Activated CD8-positive, alpha-beta memory T cell treated with anti-CD3 and anti-CD28 coated beads, Interleukin-2, amount 50 U/mL, for 48 hours (primary cell): Measurements from ENCODE around the gene ULK4.

Source experiments
- DNase-seq: peaks from one replicate; pipeline ENCODE4 v3.0.0-alpha.2; 2020

Gene ULK4

DNA sequence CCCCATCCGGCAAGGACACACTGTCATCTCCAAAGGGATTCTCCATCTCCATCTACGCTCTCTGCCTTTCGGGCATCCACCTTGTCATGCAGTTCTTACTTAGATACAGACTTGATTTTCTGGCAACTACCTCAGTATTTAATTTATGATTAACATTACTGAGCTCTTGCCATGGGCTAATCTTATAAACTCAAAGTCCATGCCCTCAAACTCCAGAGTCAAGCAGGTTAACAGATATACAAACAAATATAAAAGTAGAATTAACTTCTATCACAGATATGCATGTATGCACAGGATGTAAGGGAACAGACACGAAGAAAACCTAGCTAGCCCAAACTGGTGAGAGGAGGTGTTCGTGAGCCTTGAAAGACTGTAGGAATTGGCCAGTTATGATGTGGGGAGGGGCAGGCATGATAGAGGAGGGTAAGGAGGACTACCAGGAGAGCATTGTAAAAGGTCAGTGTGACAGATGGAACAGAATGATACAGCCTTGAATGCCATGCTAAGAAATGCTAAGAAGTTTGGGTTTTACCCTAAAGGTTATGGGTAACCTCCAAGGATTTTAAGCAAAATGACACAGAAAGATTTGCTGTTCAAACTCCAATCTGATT is 334.3 kb downstream of the ULK4 start:
- DNase-seq = no peak

DNA sequence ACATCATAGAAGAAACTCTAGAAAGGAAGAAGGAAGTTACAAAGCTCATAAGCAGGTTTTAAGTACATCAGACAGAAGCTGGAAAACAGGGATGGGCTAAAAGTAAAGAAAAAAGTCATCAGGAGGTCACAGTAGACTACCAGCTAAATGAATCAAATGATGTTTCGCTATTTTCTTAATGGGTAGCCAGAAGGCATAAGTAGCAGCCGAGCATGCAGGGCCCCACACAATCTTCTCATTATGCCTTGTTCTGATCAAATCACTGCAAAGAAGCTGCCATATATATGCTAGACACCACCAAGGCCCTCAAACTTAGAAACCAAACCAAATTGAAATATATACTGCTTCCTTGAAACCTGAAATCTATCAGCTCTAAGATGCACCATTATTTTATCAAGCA is 349.1 kb downstream of the ULK4 start:
- DNase-seq = no peak

DNA sequence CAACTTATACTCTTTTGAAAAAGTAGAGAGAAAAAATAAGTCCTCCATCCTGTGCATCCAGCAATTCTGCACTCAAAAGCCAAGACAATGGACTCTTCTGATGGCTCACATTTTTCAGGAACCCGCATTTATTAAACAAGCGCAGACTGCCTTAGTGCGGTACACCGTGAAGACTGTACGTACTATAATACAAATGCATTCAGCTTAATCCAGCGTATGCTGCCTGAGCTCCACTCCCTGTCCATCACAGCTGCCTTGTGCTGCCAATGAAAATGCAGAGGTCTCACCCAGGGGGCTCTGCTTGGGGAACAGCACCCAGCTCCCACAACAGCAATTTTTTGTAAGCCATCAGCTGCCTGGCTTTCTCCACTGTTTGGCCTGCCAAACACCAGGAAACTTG is 350.9 kb downstream of the ULK4 start:
- DNase-seq = no peak

DNA sequence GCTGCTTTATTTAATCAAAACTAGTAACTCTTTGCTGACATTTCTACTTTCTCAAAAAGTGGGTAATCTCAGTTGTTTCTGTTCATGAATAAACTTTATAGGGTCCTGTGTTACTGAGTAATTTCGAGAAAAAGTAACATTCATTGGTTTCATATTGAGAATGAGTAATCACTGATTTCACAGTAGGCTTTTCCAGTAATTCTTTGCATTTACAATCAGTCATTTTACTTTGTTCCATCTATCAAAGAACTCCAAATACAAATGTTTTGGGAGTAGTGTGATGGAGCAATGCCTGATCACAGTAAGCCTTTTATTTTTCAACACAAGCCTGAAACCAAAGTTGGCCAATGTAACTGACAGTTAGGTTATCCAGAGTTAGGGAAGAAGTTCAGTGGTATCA is 353.6 kb downstream of the ULK4 start:
- no peak for DNase-seq

DNA sequence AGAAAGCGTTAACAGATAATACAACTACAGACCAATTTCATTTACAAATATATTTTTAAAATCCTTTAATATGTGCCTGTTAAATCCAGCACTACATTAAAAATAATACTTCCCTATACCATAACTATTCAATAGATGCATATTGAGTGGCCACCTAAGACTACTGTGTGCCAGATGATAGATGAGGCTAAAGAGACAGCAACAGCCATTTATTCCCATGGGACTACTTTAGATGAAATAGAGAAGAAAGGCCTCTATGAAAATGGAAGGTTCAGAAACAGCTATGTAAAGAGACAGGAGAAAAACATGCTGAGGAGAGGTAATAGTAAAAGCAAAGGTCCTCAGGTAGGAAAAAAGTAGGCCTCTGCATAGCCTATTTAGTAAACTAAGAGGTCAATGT is 358.1 kb downstream of the ULK4 start:
- DNase-seq = no peak

DNA sequence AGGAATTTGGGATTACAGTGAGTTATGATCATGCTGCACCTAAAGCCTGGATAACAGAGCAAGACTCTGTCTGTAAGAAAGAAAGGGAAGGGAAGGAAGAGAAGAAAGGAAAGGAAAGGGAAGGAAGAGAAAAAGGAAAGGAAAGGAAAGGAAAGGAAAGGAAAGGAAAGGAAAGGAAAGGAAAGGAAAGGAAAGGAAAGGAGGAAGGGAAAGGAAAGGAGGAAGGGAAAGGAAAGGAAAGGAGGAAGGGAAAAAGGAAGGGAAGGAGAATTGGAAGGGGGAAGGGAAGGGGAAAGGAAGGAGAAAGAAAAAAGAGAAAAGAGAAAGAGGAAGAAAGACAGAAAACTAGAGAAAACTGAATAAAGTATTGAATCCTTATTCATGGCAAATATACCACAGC is 359.8 kb downstream of the ULK4 start:
- DNase-seq = no peak

DNA sequence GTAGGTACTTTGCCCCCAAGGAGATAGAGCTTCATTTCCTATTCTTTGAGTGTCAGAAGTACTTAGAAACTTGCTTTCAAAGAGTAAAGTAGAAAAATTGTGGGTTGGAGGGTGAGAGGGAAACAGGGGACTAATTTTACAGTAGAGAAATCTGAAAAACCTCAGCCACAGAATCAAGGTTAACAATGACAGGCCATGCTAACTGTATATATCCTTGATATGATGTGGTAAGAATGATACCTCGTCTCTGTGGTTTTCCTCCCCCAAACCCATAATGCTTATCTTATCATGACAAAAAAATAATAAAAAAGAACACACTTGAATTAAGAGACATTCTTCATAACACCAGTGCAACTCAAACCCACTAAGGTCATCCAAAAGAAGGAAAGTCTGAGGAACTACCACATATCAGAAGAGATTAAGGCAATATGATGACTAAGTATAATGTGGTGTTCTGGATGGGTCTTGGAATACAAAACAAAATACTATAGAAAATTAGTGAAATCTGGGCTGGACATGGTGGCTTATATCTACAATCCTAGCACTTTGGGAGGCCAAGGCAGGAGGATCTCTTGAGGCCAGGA is 360.4 kb downstream of the ULK4 start:
- no peak for DNase-seq

DNA sequence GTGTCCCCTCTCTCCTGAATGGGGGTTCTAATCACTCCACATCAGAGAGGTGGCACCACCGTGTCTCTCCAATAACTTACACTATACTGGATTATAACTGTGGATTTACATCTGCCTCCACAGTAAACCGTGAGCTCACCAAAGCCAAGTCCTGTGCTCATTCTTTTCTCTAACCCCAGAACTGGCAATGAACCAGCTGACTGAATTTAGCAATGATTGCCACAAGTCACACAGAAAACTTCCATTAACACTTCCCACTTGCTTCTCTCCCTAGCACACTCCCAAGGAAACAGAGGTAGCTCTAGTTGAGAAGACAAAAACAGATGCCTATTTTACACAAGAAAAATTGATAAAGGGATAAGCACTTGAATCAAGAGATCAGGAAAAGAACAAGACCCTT is 361.3 kb downstream of the ULK4 start:
- no peak for DNase-seq

DNA sequence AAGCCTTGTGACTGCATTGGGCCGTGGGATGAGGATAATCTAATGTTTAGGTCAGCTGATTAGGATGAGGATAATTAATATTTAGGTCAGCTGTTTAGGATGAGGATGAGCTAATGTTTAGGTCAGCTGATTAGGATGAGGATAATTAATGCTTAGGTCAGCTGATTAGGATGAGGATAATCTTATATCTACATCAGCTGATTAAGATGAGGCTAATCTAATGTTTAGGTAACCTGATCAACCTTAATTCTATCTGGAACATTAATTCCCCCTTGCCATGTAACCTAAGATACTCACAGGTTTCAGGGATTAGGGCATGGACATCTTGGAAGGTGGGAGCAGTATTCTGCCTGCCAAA is 362.8 kb downstream of the ULK4 start:
- DNase-seq = no peak

DNA sequence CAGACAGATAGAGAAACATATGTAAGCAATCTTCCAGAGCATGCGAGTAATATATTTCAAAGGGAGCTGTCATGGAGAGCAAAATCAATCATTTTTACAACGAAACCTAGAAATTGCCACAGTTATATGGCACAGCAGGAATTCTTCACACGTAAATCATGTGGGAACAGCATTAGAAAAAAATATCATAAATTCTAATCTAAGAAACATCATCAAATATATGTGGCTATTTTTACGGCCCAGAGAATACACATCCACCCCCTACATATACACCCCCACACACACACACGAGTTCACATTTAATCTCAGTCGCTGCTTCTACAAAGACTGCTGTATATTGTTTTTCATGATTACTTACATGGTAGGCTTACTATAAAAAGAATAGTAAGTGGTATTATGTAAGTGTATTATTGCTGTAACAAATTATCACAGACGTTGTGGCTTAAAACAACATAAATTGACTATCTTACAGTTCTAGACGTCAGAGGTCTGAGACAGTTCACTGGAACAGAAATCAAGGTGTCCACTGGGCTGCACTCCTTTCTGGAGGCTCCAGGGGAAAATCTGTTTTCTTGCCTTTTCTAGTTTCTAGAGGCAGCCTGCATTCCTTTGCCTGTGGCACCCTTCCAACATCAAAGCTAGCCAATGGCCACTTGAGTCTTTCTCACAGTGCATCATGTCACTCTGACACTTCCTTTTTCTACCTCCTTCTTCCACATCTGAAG is 363.3 kb downstream of the ULK4 start:
- no peak for DNase-seq

DNA sequence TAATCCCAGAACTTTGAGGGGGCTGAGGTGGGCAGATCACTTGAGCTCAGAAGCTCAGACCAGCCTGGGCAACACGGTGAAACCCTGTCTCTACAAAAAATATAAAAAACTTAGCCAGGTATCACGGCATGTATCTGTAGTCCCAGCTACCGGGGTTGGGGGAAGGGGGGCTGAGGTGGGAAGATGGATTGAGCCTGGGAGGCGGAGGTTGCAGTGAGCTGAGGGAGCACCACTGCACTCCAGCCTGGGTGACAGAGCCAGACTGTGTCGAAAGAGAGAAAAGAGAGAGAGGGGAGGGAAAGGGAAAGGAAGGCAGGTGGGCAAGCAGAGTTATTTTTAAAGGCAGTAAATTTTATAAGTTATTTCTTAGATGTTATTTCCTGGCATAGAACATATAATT is 368.1 kb downstream of the ULK4 start:
- no peak for DNase-seq

DNA sequence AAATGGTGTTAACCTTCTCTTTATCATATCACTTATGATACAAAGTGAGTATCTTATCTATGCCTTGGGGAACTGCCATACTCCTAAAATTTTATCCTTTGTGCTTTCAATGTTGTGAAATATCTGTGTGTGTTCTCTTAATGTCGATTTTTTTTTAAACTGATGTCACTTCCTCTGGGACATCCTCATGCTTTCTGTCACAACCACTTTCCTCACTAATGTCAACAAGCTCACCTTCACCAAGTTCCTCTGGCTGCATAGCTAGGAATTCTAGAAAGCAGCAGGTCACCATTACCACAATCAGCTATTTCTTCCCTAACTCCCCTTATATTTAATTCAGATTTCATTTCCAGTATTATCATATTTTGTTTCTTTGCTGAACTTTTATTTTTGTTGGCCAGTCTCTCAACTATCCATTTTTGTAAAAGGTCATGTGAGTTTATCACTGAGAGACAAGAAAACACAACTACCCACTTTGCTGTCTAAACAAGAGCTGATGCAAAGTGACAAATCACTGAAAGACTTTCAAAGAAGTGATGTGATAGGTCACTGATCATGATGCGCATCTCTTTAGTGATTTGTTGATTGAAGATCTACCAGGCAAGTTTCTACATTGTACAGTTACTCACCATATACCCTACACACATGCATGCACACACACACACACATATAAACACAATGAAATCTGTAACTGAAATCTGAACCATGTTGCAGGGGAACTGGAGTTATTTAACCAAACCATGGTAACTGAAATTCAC is 369.0 kb downstream of the ULK4 start:
- no peak for DNase-seq

DNA sequence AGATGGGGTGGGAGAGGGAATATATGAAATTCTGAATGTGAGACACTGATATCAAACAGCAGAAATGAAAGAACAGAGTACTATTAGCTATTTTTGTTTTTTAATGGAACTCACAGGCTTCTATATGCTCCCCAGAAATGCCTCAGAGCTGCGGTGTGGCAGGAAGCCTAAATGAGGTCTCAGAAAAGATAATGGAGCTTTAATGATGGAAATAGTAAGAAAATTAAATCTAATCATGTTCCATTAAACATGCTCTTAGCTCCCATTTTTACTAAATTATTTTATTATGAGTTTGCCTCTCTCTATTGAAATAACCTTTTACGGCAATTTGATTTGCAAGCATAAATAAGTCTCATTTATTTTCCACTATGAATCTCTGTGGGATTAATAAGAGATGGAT is 378.9 kb downstream of the ULK4 start:
- DNase-seq = no peak

DNA sequence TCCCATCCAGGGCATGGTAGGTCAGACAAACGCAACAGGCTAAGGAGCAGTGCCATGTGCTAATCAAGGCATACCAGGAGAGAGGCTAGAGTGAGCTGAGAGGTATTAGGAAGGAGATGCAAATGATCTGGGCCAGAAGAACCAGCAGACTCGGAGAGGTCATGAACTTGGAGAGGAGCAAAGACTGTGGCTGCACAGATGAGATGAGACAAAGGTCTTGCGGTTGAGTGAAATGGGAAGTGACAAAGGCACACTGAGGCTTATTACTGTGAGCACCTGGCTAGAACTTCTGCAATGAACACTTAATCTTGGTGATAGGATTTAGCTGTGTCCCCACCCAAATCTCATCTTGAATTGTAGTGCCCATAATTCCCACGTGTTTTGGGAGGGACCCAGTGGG is 380.2 kb downstream of the ULK4 start:
- no peak for DNase-seq

DNA sequence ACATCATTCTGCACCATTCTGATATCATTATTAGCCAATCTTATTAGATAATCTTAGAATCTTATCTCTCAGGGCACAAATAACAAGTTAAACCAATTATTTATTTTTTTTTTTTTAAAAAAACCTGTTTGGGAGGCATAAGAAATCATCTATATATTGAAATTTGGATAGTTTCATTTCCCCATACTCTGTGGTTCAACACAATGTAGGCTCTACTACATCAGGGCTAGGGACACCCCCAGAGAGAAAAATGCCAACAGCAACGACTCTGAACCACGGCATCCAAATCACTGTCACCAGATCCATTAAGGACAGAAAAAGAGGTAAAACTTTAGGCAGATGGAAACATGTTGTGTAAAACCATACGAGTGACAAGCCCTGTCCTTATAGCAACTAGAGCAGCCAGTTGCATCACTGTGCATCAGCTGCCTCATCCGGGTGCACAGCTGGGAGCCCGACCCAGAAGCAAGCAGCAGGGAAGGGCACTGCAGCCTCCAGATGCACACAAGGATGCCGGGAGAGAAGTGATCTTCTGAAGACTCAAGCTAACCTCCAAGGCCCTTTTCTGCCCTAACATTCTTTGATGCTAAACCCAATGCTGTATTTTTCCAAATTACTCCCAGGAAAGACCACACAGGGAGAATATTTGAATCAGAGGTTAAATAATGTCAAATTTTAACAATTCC is 381.5 kb downstream of the ULK4 start:
- no peak for DNase-seq

DNA sequence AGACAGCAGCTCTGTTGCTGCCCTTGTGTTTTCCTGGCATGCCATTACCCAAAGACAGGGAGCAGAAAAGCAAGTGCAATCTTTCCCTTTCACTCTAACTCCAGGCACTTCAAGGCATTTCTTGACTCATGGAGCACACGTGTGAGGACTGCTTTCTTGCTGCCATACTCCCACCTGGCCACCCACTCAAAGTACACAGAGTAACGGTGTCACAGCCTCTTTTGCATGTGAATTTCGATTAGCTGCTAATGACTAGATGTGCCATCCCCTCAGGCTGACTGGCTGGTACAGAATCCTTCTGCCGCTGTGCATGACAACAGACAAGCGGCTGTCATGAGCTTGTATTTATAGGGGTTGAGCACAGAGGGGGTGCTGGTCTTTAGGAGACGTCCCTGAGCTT is 382.0 kb downstream of the ULK4 start:
- DNase-seq = no peak

DNA sequence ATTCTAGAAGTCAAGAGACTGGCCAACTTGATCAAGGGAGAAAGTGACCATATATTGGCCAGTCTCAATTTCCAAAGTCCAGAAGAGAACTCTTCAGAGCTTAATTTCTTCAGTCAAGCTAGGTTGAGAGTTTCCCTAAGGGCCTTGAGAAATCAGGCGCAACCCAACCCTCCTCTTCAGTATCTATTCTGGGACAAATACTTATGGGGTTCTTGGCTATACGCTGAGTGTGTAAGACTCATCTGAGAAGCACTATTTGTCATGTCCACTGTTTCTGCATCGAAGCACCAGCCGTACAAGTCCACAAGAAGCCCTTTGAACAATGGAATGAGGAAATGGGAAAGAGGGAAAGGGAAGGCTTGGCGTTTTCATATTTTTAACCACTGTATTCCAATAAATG is 383.1 kb downstream of the ULK4 start:
- DNase-seq = no peak

DNA sequence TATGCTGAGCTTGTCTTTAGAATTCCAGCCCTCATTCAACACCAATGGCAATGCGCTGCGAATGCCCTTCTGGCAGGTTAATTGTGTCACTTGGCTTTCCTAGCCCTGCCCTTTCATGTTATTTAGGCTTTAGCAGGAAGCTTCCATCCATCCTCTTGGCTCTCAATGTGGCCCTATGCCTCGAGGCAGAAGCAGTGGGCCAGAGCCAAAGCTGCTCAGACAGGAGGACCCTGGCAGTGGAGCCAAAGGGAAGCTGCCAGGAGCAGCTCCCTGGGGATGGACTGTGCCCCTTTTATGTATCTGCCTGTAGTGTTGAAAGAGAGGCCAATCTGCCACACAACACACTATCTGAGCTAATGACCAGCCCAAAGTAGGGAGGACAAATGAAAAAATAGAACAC is 386.2 kb downstream of the ULK4 start:
- DNase-seq = no peak

DNA sequence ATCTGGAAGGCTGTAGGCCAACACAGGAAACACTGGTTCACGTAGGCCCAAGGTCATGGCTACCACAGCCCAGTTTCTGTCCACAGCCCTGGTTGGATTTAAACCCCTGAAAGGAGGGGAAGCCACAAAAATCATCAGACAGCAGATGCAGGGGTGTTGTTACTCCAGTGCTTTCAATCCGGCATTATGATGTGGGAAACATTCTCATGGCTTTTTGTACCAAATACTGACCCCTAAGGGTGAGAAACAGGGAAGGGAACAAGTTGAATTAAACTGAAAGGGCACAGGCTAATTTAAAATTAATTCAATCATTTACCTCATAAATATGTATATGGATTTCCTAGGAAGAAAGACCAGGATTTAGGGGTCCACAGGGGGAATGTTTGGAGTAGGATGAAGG is 387.0 kb downstream of the ULK4 start:
- DNase-seq = no peak

DNA sequence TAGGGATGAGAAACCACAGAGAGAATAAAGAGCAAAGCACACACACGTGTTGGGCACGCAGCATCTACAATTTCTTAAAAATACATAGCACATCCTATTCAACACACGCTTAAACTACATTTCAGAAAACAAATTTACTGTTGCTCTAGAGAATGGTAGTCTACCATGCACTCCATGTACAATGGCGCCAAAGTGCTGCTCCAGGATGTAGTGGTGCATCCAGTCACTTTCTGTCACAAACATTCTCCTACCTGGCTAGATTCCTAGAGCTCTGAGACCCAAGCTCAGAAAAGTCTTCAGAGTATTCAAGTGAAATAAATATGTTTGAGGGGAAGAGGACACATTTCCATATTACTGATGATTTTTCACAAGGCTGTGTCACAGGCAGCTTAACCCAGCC is 388.3 kb downstream of the ULK4 start:
- DNase-seq = no peak

DNA sequence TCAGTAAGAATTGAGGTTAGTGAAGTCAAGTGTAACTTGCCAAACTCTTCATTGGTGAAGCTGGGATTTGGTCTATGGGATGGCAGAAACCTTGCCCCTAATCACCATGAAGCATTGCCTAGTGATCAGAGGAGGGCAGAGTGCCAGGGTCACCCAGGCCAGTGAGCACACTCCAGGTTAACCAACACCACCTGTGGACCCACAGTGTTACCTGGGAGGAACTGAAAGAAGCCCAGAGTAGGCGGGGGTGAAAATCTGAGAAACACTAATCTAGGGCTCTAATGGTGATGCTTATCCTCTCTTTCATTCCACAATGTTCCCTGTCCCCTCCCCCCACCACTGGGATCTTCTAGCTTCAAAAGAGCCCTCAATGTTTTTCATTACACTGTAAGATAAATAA is 389.8 kb downstream of the ULK4 start:
- DNase-seq = no peak

DNA sequence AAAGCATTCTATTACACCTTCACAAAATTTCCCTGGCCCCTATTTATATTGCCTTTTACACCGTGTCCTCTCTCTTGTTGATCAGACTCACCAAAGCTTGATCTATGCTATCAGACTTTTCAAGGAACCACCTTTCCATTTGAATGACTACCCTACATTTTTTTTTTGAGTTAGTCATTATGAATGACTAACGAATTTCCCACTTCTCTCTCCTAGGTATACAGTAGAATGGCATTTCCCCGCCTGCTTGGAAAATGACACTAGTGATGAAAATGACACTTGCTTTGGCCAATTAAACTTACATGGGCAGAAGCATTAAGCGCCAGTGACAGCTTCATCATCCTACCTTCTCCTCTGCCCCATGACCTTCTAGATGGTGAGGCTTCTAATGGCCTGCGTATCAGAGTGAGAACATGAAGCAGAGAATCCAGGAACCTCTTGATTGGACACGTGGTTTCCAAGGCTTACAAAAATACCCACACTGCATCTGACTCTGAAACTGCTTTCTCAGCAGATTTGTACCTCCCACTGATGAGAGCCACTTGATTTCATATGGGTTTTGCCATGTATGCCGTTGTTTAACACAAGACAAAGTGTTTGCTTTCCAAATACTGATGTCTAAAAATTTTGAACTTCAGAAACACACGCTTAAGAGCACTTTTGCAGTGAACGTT is 392.1 kb downstream of the ULK4 start:
- DNase-seq = no peak

DNA sequence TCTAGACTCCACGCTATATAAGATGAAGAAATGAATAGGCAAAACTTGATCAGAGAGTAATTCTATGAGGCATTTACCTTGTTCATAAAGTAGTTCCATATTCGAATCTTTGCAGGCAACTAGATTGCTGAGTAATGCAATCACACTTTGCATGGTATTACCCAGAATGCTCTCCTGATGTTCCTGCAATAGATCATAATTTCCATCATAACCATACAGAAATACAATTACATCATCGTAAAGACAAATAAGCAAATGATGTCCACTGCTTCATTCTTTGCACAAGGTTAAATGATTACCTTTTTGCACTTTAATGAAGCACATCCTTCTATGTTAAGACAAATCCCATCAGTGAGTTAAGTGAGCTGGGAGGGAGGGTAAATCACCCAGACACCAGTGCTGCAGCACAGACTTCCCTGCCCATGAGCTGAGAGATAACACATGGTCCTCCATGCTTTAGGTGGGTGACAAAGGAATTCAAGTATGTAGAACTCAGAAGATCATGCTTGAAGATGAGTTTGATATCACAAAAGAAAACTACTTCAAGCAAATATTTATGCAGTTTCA is 395.9 kb downstream of the ULK4 start:
- DNase-seq = no peak
